ENCODE results near the gene RPL36. TPM values are rescaled to one million over a fixed set of nuclear protein-coding genes. Genes with fewer than 3 reads are reported as not detected.

The RPL36 gene
- total and polyA plus RNA-seq, 2 donors (not counting 3 experiments of a cell fraction or from before 2014, with no cell fraction given), result 1,033 to 1,084 TPM

DNA sequence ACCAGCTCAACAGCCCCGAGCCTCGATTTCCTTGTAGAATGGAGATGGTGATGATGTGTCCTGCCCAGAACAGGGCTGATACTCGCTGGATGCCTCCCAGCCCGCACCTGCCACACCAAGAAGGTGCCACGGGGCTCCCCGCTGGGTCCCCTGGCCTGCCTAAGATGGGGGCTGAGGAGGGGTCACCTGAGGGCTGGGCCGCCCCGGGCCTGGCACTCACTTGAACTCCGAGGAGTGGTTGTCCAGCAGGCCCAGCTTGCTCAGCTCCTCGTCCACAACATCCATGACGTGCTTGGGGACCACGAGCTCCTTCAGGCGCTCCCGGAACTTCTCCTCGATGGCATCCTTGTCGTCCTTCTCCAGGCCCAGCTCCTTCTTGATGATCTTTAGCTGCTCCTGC is 15.5 kb downstream of the RPL36 start:
- intact Hi-C loops (cut with micrococcal nuclease) (no loop called here), dilution Hi-C loops (cut with MboI; ENCODE audit: extremely low pct_ligation_motif_present, low sequenced_read_pairs) (no loop called here)
- CTCF ChIA-PET, result interaction anchor here (0.6 kb wide), 1 partner anchor 16 kb away, joined by 3 read pairs; the partner anchor contains the start of gene RPL36
- POLR2A ChIA-PET, result no interaction called here
- FAIRE-seq, result no peak
- Histone ChIP-seq H3K9ac (replicated peaks; ENCODE audit: extremely low read depth, insufficient read depth, low read length) (no peak overlapping the region), H3K4me1 (ENCODE audit: control insufficient read depth, extremely low read depth, insufficient read depth, low read length) (peaks cover 2% of the 10 kb centered on the region), H3K36me3 (ENCODE audit: control insufficient read depth in 2 of 2, extremely low read depth in 1 of 2, insufficient read depth in 2 of 2, low read length in 2 of 2) (peaks cover 11 to 40% of the 10 kb centered on the region in 2 experiments), H3K27me3 (ENCODE audit: control insufficient read depth in 2 of 2, insufficient read depth in 2 of 2, low read length in 2 of 2) (no peaks in the 10 kb centered on the region), H3K9me1 (replicated peaks; ENCODE audit: control insufficient read depth, extremely low read depth, insufficient read depth, low read length) (no peaks in the 10 kb centered on the region), H3K79me2 (ENCODE audit: control insufficient read depth, insufficient read depth, low read length) (no peaks in the 10 kb centered on the region), H4K20me1 (replicated peaks; ENCODE audit: control insufficient read depth, extremely low read depth, insufficient read depth, low read length) (no peaks in the 10 kb centered on the region), H2AFZ (ENCODE audit: low read depth, low read length) (no peak overlapping the region), H3K27ac (ENCODE audit: insufficient read depth, low read depth, low read length) (no peak overlapping the region), H3K4me3 (replicated peaks in 1 of 3; ENCODE audit: insufficient read depth in 1 of 3, low read depth in 1 of 3, low read length in 3 of 3) (no peak overlapping the region), H3K4me2 (ENCODE audit: insufficient read depth, low read length) (no peak overlapping the region), H3K9me3 (replicated peaks; ENCODE audit: control insufficient read depth, insufficient read depth, low read length) (no peaks in the 10 kb centered on the region)
- no peak for TF ChIP-seq JUN (IDR thresholded peaks at IDR 0.05; ENCODE audit: borderline replicate concordance, insufficient read depth, insufficient read length, low read depth)
- TF ChIP-seq FOS (IDR thresholded peaks at IDR 0.05; ENCODE audit: borderline replicate concordance, insufficient read depth, low read length), result no peak
- no peak for TF ChIP-seq EZH2 (IDR thresholded peaks at IDR 0.05; ENCODE audit: borderline replicate concordance, low read depth, low read length, severe bottlenecking)
- no peak for TF ChIP-seq POLR2A (IDR thresholded peaks at IDR 0.05; ENCODE audit: low read depth, low read length)
- no peak for TF ChIP-seq POLR2AphosphoS5 (IDR thresholded peaks at IDR 0.05; ENCODE audit: insufficient read depth, low read depth, low read length)
- TF ChIP-seq, protein P1, sequence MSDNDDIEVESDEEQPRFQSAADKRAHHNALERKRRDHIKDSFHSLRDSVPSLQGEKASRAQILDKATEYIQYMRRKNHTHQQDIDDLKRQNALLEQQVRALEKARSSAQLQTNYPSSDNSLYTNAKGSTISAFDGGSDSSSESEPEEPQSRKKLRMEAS (IDR thresholded peaks at IDR 0.05; ENCODE audit: insufficient read depth, insufficient read length), result no peak
- no peak for TF ChIP-seq GATA2 (IDR thresholded peaks at IDR 0.05; ENCODE audit: insufficient read depth, insufficient read length, low read depth, low read length)
- TF ChIP-seq, protein P2, sequence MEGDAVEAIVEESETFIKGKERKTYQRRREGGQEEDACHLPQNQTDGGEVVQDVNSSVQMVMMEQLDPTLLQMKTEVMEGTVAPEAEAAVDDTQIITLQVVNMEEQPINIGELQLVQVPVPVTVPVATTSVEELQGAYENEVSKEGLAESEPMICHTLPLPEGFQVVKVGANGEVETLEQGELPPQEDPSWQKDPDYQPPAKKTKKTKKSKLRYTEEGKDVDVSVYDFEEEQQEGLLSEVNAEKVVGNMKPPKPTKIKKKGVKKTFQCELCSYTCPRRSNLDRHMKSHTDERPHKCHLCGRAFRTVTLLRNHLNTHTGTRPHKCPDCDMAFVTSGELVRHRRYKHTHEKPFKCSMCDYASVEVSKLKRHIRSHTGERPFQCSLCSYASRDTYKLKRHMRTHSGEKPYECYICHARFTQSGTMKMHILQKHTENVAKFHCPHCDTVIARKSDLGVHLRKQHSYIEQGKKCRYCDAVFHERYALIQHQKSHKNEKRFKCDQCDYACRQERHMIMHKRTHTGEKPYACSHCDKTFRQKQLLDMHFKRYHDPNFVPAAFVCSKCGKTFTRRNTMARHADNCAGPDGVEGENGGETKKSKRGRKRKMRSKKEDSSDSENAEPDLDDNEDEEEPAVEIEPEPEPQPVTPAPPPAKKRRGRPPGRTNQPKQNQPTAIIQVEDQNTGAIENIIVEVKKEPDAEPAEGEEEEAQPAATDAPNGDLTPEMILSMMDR (IDR thresholded peaks at IDR 0.05; ENCODE audit: extremely low read depth in 1 of 2, insufficient read depth in 1 of 2, low read depth in 1 of 2, low read length in 2 of 2), result no peak
- no peak for TF ChIP-seq MYC (IDR thresholded peaks at IDR 0.05; ENCODE audit: low read depth, low read length)
- no peak for DNase-seq (ENCODE audit: low read depth, low spot score)
- BruUV-seq (replicated peaks), result no TSS peak
